Endothelial cell of umbilical vein (primary cell): Measurements from ENCODE around the gene CSNK1A1. TPM values are rescaled to one million over a fixed set of nuclear protein-coding genes. Genes with fewer than 3 reads are reported as not detected.

Experiments
- BruUV-seq: library from RNA; stranded (reverse); fragments of 400-500 nt; replicated peaks from 2 replicates; lab custom pipeline; 2021; lab: Mats Ljungman, UMichigan
- CTCF ChIA-PET: fragments of 300-600, 350-600 bp; sonication (Branson Sonifier 250); formaldehyde crosslinking; loops from one replicate; lab custom pipeline; 2021; ENCODE audit warnings: antibody characterized with exemption, inconsistent platforms; lab: Charles Lee
- POLR2A ChIA-PET: fragments of 300-600, 350-600 bp; sonication (Branson Sonifier 250); formaldehyde crosslinking; loops from one replicate; lab custom pipeline; 2021; ENCODE audit warnings: antibody characterized with exemption, inconsistent platforms; lab: Charles Lee
- DNase-seq: peaks from one replicate; pipeline ENCODE4 v3.0.0-alpha.2; 2011; ENCODE audit warnings: low read depth, low spot score
- FAIRE-seq: peaks from 2 replicates; lab custom pipeline; 2011; peaks lifted over from hg19 to GRCh38; lab: Jason Lieb, UNC
- H2AFZ ChIP-seq: 2 replicates; pipeline ENCODE4 v1.6.0; 2012; ENCODE audit warnings: low read depth, low read length, control low read depth, inconsistent platforms
- H3K27ac ChIP-seq: 2 replicates; pipeline ENCODE4 v1.5.1; 2011; ENCODE audit warnings: low read depth, mild to moderate bottlenecking, control low read depth, low read length, moderate library complexity; ENCODE audit not compliant: insufficient read depth
- H3K27me3 ChIP-seq, 2 experiments: 2 replicates each; pipeline versions ENCODE4 v1.6.0 to v1.6.1; 2011; ENCODE audit warnings: low read length in 2 of 2, mixed read lengths in 1 of 2; ENCODE audit not compliant: control insufficient read depth in 2 of 2, insufficient read depth in 2 of 2
- H3K36me3 ChIP-seq, 2 experiments: 2 replicates in 1 of 2; 3 replicates in 1 of 2; pipeline ENCODE4 v1.5.1; 2011; ENCODE audit warnings: low read length in 2 of 2, mild to moderate bottlenecking in 1 of 2, moderate library complexity in 1 of 2; ENCODE audit not compliant: control insufficient read depth in 2 of 2, insufficient read depth in 2 of 2; ENCODE audit errors: extremely low read depth in 1 of 2
- H3K4me1 ChIP-seq: 3 replicates; pipeline ENCODE4 v1.5.1; 2011; ENCODE audit warnings: mild to moderate bottlenecking, low read length; ENCODE audit not compliant: control insufficient read depth, insufficient read depth; ENCODE audit errors: extremely low read depth
- H3K4me2 ChIP-seq: 2 replicates; pipeline ENCODE4 v1.6.1; 2011; ENCODE audit warnings: low read length, control low read depth, mixed read lengths; ENCODE audit not compliant: insufficient read depth
- H3K4me3 ChIP-seq, 3 experiments: fragments of 200-600 bp in 1 of 3; sonication (generic), shearing (Covaris generic) in 1 of 3; replicated peaks in 1 of 3; 2 replicates each; pipeline ENCODE4 v1.5.1; 2011 to 2016; ENCODE audit warnings: control low read depth in 3 of 3, low read length in 3 of 3, mild to moderate bottlenecking in 2 of 3, inconsistent platforms in 1 of 3, low read depth in 1 of 3, moderate library complexity in 1 of 3; ENCODE audit not compliant: insufficient read depth in 1 of 3
- H3K79me2 ChIP-seq: 2 replicates; pipeline ENCODE4 v1.6.0; 2012; ENCODE audit warnings: low read length, inconsistent platforms; ENCODE audit not compliant: control insufficient read depth, insufficient read depth
- H3K9ac ChIP-seq: replicated peaks from 2 replicates; pipeline ENCODE3; 2011; ENCODE audit warnings: low read length, control low read depth; ENCODE audit not compliant: insufficient read depth; ENCODE audit errors: extremely low read depth
- H3K9me1 ChIP-seq: replicated peaks from 3 replicates; pipeline ENCODE4 v1.6.0; 2011; ENCODE audit warnings: mild to moderate bottlenecking, low read length; ENCODE audit not compliant: control insufficient read depth, insufficient read depth; ENCODE audit errors: extremely low read depth
- H3K9me3 ChIP-seq: replicated peaks from 2 replicates; pipeline ENCODE4 v1.5.1; 2012; ENCODE audit warnings: low read length, inconsistent platforms; ENCODE audit not compliant: control insufficient read depth, insufficient read depth
- H4K20me1 ChIP-seq: replicated peaks from 2 replicates; pipeline ENCODE3; 2011; ENCODE audit warnings: mild to moderate bottlenecking, low read length; ENCODE audit not compliant: control insufficient read depth, insufficient read depth; ENCODE audit errors: extremely low read depth
- CTCF ChIP-seq, 2 donors: IDR thresholded peaks; 1 replicate in 1 of 2; 2 replicates in 1 of 2; pipeline ENCODE4 v1.5.1; 2011; ENCODE audit warnings: low read length in 2 of 2, mild to moderate bottlenecking in 2 of 2, moderate library complexity in 2 of 2, control low read depth in 1 of 2, inconsistent platforms in 1 of 2, low read depth in 1 of 2; ENCODE audit not compliant: insufficient read depth in 1 of 2; ENCODE audit errors: extremely low read depth in 1 of 2
- EZH2 ChIP-seq: IDR thresholded peaks from 2 replicates; pipeline ENCODE4 v1.6.1; 2012; ENCODE audit warnings: borderline replicate concordance, low read depth, mild to moderate bottlenecking, moderate library complexity, low read length, inconsistent platforms; ENCODE audit not compliant: severe bottlenecking
- FOS ChIP-seq: IDR thresholded peaks from 2 replicates; pipeline ENCODE4 v1.6.1; 2011; ENCODE audit warnings: mild to moderate bottlenecking, low read length, moderate library complexity, borderline replicate concordance; ENCODE audit not compliant: insufficient read depth
- GATA2 ChIP-seq: IDR thresholded peaks from 2 replicates; pipeline ENCODE4 v1.7.0; 2011; ENCODE audit warnings: low read depth, mild to moderate bottlenecking, moderate library complexity, mixed read lengths, low read length; ENCODE audit not compliant: insufficient read length, insufficient read depth
- JUN ChIP-seq: IDR thresholded peaks from 2 replicates; pipeline ENCODE4 v1.6.1; 2011; ENCODE audit warnings: borderline replicate concordance, low read depth; ENCODE audit not compliant: insufficient read length, insufficient read depth
- MAX ChIP-seq: IDR thresholded peaks from 2 replicates; pipeline ENCODE4 v1.6.1; 2011; ENCODE audit not compliant: insufficient read depth, insufficient read length
- MYC ChIP-seq: IDR thresholded peaks from one replicate; pipeline ENCODE4 v1.6.1; 2011; ENCODE audit warnings: mild to moderate bottlenecking, low read depth, low read length
- POLR2A ChIP-seq: IDR thresholded peaks from 2 replicates; pipeline ENCODE4 v1.6.1; 2012; ENCODE audit warnings: low read depth, mild to moderate bottlenecking, control low read depth, low read length
- POLR2AphosphoS5 ChIP-seq: IDR thresholded peaks from 2 replicates; pipeline ENCODE4 v1.6.1; 2012; ENCODE audit warnings: low read depth, mild to moderate bottlenecking, control low read depth, low read length, moderate library complexity; ENCODE audit not compliant: insufficient read depth
- dilution Hi-C: fragments of 300-500 bp; cut with MboI; formaldehyde crosslinking; loops from one replicate; pipeline ENCODE4 v1.15.0; 2019; ENCODE audit warnings: low sequenced_read_pairs; ENCODE audit not compliant: extremely low pct_ligation_motif_present
- intact Hi-C: fragments of 100-400 bp; cut with micrococcal nuclease; formaldehyde crosslinking; loops from one replicate; pipeline ENCODE4 v1.10.0; 2022
- polyA plus RNA-seq, 4 experiments: library from polyadenylated mRNA; depleted of rRNA in 3 of 4; stranded (reverse) in 3 of 4; unstranded in 1 of 4; fragments of >200 nt; gene quantifications; 2 replicates each; pipeline versions ENCODE4 v1.2.1 to v1.2.3, GENCODE V29; 2011 to 2012; ENCODE audit warnings: missing spikeins in 1 of 4
- total RNA-seq: library from RNA; stranded (reverse); gene quantifications from 2 replicates; pipeline ENCODE4 v1.2.3, GENCODE V29; 2021

Gene CSNK1A1
- total and polyA plus RNA-seq, 2 donors (not counting 3 experiments of a cell fraction or from before 2014, with no cell fraction given) = 74.1 to 253 TPM

- TF ChIP-seq FOS (no peak), EZH2 (no peak), MAX (no peak), POLR2A (no peak), GATA2 (no peak), CTCF (IDR thresholded peaks at IDR 0.05; ENCODE audit: extremely low read depth in 1 of 2, insufficient read depth in 1 of 2, low read depth in 1 of 2, low read length in 2 of 2) (no peak), POLR2AphosphoS5 (no peak), MYC (no peak), JUN (no peak)
- H3K27me3 ChIP-seq = no peaks in the 10 kb centered on the region
These were observed 22.8 kb downstream of the CSNK1A1 start for GRCh38 chr5:149528281-149529060.

More at GRCh38 chr5:149528281-149529060, 22.8 kb downstream of the CSNK1A1 start:
- Histone ChIP-seq H2AFZ (no peak overlapping the region), H3K9me3 (no peaks in the 10 kb centered on the region), H3K9me1 (no peaks in the 10 kb centered on the region), H4K20me1 (peaks cover 38% of the 10 kb centered on the region), H3K27ac (no peak overlapping the region), H3K36me3 (peaks cover 0 to 4% of the 10 kb centered on the region in 2 experiments), H3K4me1 (peaks cover 34% of the 10 kb centered on the region), H3K4me3 (no peak overlapping the region), H3K79me2 (peaks cover 100% of the 10 kb centered on the region), H3K9ac (no peak overlapping the region), H3K4me2 (no peak overlapping the region)
- no TSS peak for BruUV-seq
- ChIA-PET POLR2A (interaction anchor here (0.5 to 3.0 kb wide), 2 partner anchors 15 to 23 kb away, joined by 3 to 13 read pairs; partner anchors contain the start of gene CSNK1A1), CTCF (interaction anchor here (0.9 to 4.5 kb wide), 11 partner anchors 8 to 90 kb away, joined by 3 to 21 read pairs (median 4); no protein-coding TSS in a partner anchor)
- dilution Hi-C loops = no loop called here
- FAIRE-seq (no peak), DNase-seq (no peak)
- intact Hi-C loops = loop anchor here (5.0 kb wide), 1 partner anchor 89 kb away; no protein-coding TSS in a partner anchor
